COR-L47 (cell line): ENCODE data around the gene CD300E.

Experiments used
- DNase-seq: peaks from one replicate; lab custom pipeline; 2025; lab: John Stamatoyannopoulos, UW

The CD300E gene

GRCh38 chr17:74565126-74565525, 58.4 kb downstream of the CD300E start:
- DNase-seq = no peak

GRCh38 chr17:74563358-74563757, 60.2 kb downstream of the CD300E start:
- DNase-seq = no peak

- DNase-seq = no peak
Measured at GRCh38 chr17:74561586-74561985, 62.0 kb downstream of the CD300E start.
